Chondrocyte (in vitro differentiated cells): ENCODE measurements around the gene KIF26B. TPM values are rescaled to one million over a fixed set of nuclear protein-coding genes. Genes with fewer than 3 reads are reported as not detected.

Experiments used
- DNase-seq: peaks from one replicate; pipeline ENCODE4 v3.0.0; 2021; ENCODE audit warnings: mixed read lengths, low spot score
- H3K27ac Mint-ChIP-seq: one replicate; pipeline ENCODE4 v1.8.0; 2021; ENCODE audit warnings: mild to moderate bottlenecking, moderate library complexity, mixed read lengths; ENCODE audit not compliant: unreplicated experiment
- H3K27me3 Mint-ChIP-seq: 2 replicates; pipeline ENCODE4 v1.8.0; 2021; ENCODE audit warnings: low read depth, mixed read lengths
- H3K36me3 Mint-ChIP-seq: 2 replicates; pipeline ENCODE4 v1.8.0; 2021; ENCODE audit warnings: low read depth, mixed read lengths
- H3K4me1 Mint-ChIP-seq: 2 replicates; pipeline ENCODE4 v1.8.0; 2021; ENCODE audit warnings: low read depth, mild to moderate bottlenecking, mixed read lengths
- H3K4me3 Mint-ChIP-seq: one replicate; pipeline ENCODE4 v1.8.0; 2021; ENCODE audit warnings: mild to moderate bottlenecking, moderate library complexity, mixed read lengths; ENCODE audit not compliant: unreplicated experiment
- H3K9me3 Mint-ChIP-seq: 2 replicates; pipeline ENCODE4 v1.8.0; 2021; ENCODE audit warnings: low read depth, mixed read lengths
- CTCF ChIP-seq: fragments of 200-600 bp; sonication (generic); IDR thresholded peaks from 2 replicates; pipeline ENCODE4 v1.5.0; 2021; ENCODE audit warnings: antibody characterized with exemption, mild to moderate bottlenecking, moderate library complexity
- total RNA-seq: library from RNA; stranded (reverse); gene quantifications from 3 replicates; pipeline ENCODE4 v1.2.1, GENCODE V29; 2021

Gene KIF26B
- total RNA-seq, 1 donor from 2014 or later, result 47.0 TPM

DNA sequence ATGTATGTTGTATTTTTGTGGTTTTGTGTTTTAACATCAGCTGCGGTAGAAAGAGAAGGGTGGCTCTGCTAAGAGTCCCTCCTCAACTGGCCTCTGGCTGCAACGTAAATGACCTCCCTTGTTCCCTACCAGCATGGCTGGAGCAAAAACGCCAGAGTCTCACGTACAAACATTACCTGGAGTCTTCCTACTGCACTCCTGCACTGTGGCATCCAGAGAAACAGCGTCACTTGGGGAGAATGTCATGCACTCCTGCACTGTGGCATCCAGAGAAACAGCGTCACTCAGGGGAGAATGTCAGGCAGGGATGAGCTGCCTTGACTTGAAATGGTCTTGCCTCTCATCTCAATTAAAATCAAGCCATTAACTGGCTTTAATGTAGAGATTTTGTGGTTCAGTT is 314.2 kb downstream of the KIF26B start:
- no peak overlapping the region for H3K4me3 Mint-ChIP-seq
- no peak overlapping the region for H3K27ac Mint-ChIP-seq
- no peaks in the 10 kb centered on the region for H3K9me3 Mint-ChIP-seq
- no peaks in the 10 kb centered on the region for H3K27me3 Mint-ChIP-seq
- peaks cover 13% of the 10 kb centered on the region for H3K4me1 Mint-ChIP-seq
- peaks cover 13% of the 10 kb centered on the region for H3K36me3 Mint-ChIP-seq
- DNase-seq, result no peak
- no peak for TF ChIP-seq CTCF

- no peak overlapping the region for H3K4me3 Mint-ChIP-seq
- TF ChIP-seq CTCF, result no peak
- peaks cover 13% of the 10 kb centered on the region for H3K4me1 Mint-ChIP-seq
- peaks cover 10% of the 10 kb centered on the region for H3K36me3 Mint-ChIP-seq
- H3K27ac Mint-ChIP-seq, result no peak overlapping the region
- no peak for DNase-seq
- H3K9me3 Mint-ChIP-seq, result no peaks in the 10 kb centered on the region
- H3K27me3 Mint-ChIP-seq, result no peaks in the 10 kb centered on the region
Observed at GRCh38 chr1:245469734-245470133, 314.9 kb downstream of the KIF26B start.

- no peak for DNase-seq
- H3K27ac Mint-ChIP-seq, result no peak overlapping the region
Observed at GRCh38 chr1:245475126-245475525, 320.3 kb downstream of the KIF26B start.

GRCh38 chr1:245475961-245476516 is 321.3 kb downstream of the KIF26B start:
- TF ChIP-seq CTCF, result no peak
- H3K4me1 Mint-ChIP-seq, result no peaks in the 10 kb centered on the region
- no peaks in the 10 kb centered on the region for H3K27me3 Mint-ChIP-seq
- no peak overlapping the region for H3K27ac Mint-ChIP-seq
- H3K4me3 Mint-ChIP-seq, result no peak overlapping the region
- peaks cover 1% of the 10 kb centered on the region for H3K36me3 Mint-ChIP-seq
- no peaks in the 10 kb centered on the region for H3K9me3 Mint-ChIP-seq
- no peak for DNase-seq

More at GRCh38 chr1:245475126-245475525, 320.3 kb downstream of the KIF26B start:
- H3K36me3 Mint-ChIP-seq, result peaks cover 1% of the 10 kb centered on the region
- H3K4me3 Mint-ChIP-seq, result no peak overlapping the region
- no peaks in the 10 kb centered on the region for H3K4me1 Mint-ChIP-seq
- TF ChIP-seq CTCF, result no peak
- H3K9me3 Mint-ChIP-seq, result no peaks in the 10 kb centered on the region
- no peaks in the 10 kb centered on the region for H3K27me3 Mint-ChIP-seq

DNA sequence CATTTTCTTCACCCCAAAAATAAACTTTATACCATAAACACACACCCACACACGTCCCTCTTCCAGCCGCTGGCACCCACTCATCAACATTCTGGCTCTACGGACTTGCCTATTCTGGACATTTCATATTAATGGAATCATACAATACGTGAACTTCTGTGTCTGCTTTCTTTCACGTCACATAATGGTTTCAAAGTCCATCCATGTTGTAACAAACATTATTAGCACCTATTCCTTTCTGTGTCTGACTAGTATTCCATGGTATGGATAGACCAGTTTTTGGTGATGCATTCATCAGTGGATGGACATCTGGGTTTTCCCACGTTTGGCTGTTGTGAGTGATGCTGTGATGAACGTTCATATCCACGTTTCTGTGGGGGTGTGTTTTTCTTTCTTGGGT is 323.2 kb downstream of the KIF26B start:
- Mint-ChIP-seq H3K27ac (no peak overlapping the region), H3K9me3 (no peaks in the 10 kb centered on the region), H3K27me3 (no peaks in the 10 kb centered on the region), H3K36me3 (peaks cover 1% of the 10 kb centered on the region), H3K4me1 (peaks cover 8% of the 10 kb centered on the region), H3K4me3 (no peak overlapping the region)
- no peak for DNase-seq
- TF ChIP-seq CTCF, result no peak
